Measurements from ENCODE around the gene LRBA. TPM values are rescaled to one million over a fixed set of nuclear protein-coding genes. Genes with fewer than 3 reads are reported as not detected.

Gene LRBA
- total RNA-seq, 3 donors from 2014 or later (not counting 1 experiment from before 2014, with no cell fraction given) = 72.1 to 87.6 (median 83.1) TPM

DNA sequence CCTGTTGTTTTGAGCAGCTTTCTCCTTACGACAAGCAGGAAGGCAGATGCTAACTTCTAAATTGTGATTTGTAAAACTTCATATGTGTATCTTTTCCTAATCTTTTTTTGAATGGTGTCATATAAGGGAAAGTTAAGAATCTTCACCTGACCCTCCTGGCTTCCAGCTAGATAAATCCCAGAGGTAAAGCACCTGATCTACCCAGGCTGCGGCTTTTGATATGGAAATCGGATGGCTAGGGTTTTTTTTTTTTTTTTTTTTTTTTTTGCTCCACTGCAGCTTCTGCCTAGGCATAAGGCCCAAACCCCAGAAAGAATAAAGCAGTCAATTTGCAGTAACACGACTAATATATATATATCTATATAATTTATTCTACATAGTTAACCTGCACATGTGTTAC is 423.2 kb downstream of the LRBA start:
- no peaks in the 10 kb centered on the region for H3K9me3 Mint-ChIP-seq
- ATAC-seq (no peak), DNase-seq (no peak)
- no peaks in the 10 kb centered on the region for H3K9me3 ChIP-seq (ENCODE audit: control insufficient read depth, insufficient read depth, low read length)
- no peak overlapping the region for H3K4me3 ChIP-seq (ENCODE audit: low read length)
- no peaks in the 10 kb centered on the region for H3K4me1 Mint-ChIP-seq
- H3K36me3 Mint-ChIP-seq = peaks cover 8% of the 10 kb centered on the region
- no peaks in the 10 kb centered on the region for H3K27me3 Mint-ChIP-seq (ENCODE audit: low read depth in 2 of 2)
- H3K27me3 ChIP-seq (ENCODE audit: control insufficient read depth, insufficient read depth, low read length) = no peaks in the 10 kb centered on the region
- no peak overlapping the region for H3K27ac Mint-ChIP-seq
- H3K36me3 ChIP-seq (ENCODE audit: control insufficient read depth, insufficient read depth, low read length) = peaks cover 16% of the 10 kb centered on the region
- no peak overlapping the region for H3K4me3 Mint-ChIP-seq
- WGBS (ENCODE audit: insufficient coverage) = 100% methylated on average over 1 of the region's 4 CpGs
- TF ChIP-seq, protein P1, sequence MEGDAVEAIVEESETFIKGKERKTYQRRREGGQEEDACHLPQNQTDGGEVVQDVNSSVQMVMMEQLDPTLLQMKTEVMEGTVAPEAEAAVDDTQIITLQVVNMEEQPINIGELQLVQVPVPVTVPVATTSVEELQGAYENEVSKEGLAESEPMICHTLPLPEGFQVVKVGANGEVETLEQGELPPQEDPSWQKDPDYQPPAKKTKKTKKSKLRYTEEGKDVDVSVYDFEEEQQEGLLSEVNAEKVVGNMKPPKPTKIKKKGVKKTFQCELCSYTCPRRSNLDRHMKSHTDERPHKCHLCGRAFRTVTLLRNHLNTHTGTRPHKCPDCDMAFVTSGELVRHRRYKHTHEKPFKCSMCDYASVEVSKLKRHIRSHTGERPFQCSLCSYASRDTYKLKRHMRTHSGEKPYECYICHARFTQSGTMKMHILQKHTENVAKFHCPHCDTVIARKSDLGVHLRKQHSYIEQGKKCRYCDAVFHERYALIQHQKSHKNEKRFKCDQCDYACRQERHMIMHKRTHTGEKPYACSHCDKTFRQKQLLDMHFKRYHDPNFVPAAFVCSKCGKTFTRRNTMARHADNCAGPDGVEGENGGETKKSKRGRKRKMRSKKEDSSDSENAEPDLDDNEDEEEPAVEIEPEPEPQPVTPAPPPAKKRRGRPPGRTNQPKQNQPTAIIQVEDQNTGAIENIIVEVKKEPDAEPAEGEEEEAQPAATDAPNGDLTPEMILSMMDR (IDR thresholded peaks at IDR 0.05) = no peak
- no peaks in the 10 kb centered on the region for H3K4me1 ChIP-seq (ENCODE audit: control insufficient read depth, insufficient read depth, low read length)
- no peak overlapping the region for H3K27ac ChIP-seq (ENCODE audit: low read length)
- intact Hi-C loops (cut with micrococcal nuclease) = no loop called here

DNA sequence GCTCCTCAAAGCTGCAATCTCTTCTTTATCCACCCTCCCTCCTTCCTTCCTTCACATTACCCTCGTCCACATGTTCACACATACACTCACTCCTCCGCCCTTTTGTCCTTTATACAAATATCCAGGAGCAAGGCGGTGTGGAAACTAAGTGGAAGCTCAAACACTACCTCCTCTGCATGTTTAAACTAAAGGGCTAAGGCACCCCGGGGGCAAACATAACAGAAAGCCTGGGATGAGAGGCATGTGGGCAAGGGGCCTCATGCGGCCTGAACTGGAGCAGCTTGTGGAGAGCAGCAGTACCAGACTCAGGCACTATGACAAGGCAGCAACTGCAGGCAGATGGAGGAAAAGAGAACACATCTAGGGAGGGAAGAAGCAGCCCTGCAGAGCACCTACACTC is 423.7 kb downstream of the LRBA start:
- Mint-ChIP-seq H3K36me3 (peaks cover 8% of the 10 kb centered on the region), H3K4me1 (no peaks in the 10 kb centered on the region), H3K27me3 (ENCODE audit: low read depth in 2 of 2) (no peaks in the 10 kb centered on the region), H3K4me3 (no peak overlapping the region), H3K27ac (no peak overlapping the region), H3K9me3 (no peaks in the 10 kb centered on the region)
- H3K9me3 ChIP-seq (ENCODE audit: control insufficient read depth, insufficient read depth, low read length) = no peaks in the 10 kb centered on the region
- intact Hi-C loops (cut with micrococcal nuclease) = no loop called here
- H3K27ac ChIP-seq (ENCODE audit: low read length) = no peak overlapping the region
- ATAC-seq (no peak), DNase-seq (no peak)
- H3K4me3 ChIP-seq (ENCODE audit: low read length) = no peak overlapping the region
- WGBS (ENCODE audit: insufficient coverage) = 94% methylated on average over 5 of the region's 5 CpGs
- peaks cover 16% of the 10 kb centered on the region for H3K36me3 ChIP-seq (ENCODE audit: control insufficient read depth, insufficient read depth, low read length)
- TF ChIP-seq, protein P1 (IDR thresholded peaks at IDR 0.05) = no peak
- no peaks in the 10 kb centered on the region for H3K4me1 ChIP-seq (ENCODE audit: control insufficient read depth, insufficient read depth, low read length)
- no peaks in the 10 kb centered on the region for H3K27me3 ChIP-seq (ENCODE audit: control insufficient read depth, insufficient read depth, low read length)

DNA sequence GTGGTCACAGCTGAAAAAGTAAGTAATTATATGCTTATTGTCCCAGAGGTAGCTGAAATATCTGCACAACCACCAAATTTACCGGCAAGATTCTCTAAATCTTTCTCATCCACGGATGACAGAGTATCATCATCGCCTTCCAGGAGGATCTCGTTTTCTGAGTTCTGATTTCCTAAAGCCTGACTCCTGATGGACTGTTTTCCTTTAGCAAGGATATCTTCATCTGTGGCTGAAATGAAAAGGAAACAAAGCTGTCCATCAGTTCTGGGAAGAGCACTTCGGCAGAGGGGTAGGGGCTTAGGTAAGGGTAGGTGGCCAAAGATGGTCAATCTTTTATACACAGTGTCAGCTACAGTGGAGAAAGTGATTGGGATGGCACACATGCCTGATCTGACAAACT is 424.5 kb downstream of the LRBA start:
- H3K9me3 Mint-ChIP-seq = no peaks in the 10 kb centered on the region

DNA sequence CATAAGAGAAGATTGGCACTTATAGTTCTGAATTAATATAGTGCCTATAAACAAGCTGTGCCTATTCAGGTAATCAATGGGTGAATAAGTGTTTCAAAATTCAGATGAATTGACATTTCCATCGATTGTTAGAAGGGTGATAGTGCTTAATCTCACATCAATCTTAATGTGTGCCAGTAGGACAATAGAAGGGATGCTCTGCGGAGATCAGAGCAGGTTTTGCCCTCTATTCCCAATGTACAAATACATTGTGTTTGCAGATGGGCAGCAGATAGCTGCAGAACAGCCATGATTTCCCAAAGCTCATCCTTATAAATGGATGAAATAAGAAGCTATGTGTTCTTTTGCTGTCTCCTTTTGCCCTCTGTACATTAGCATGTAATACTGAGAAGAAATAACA is 425.9 kb downstream of the LRBA start:
- Histone ChIP-seq H3K4me3 (ENCODE audit: low read length) (no peak overlapping the region), H3K27ac (ENCODE audit: low read length) (no peak overlapping the region), H3K9me3 (ENCODE audit: control insufficient read depth, insufficient read depth, low read length) (no peaks in the 10 kb centered on the region), H3K4me1 (ENCODE audit: control insufficient read depth, insufficient read depth, low read length) (no peaks in the 10 kb centered on the region), H3K27me3 (ENCODE audit: control insufficient read depth, insufficient read depth, low read length) (no peaks in the 10 kb centered on the region), H3K36me3 (ENCODE audit: control insufficient read depth, insufficient read depth, low read length) (peaks cover 19% of the 10 kb centered on the region)
- DNase-seq (no peak), ATAC-seq (no peak)
- Mint-ChIP-seq H3K27me3 (ENCODE audit: low read depth in 2 of 2) (no peaks in the 10 kb centered on the region), H3K36me3 (peaks cover 8% of the 10 kb centered on the region), H3K27ac (no peak overlapping the region), H3K4me1 (no peaks in the 10 kb centered on the region), H3K4me3 (no peak overlapping the region), H3K9me3 (no peaks in the 10 kb centered on the region)
- TF ChIP-seq, protein P1 (IDR thresholded peaks at IDR 0.05) = no peak
- WGBS (ENCODE audit: insufficient coverage) = 93% methylated on average over 2 of the region's 2 CpGs
- intact Hi-C loops (cut with micrococcal nuclease) = no loop called here

More for the DNA sequence above, 424.5 kb downstream of the LRBA start:
- ATAC-seq = no peak
- no peaks in the 10 kb centered on the region for H3K9me3 ChIP-seq (ENCODE audit: control insufficient read depth, insufficient read depth, low read length)
- peaks cover 8% of the 10 kb centered on the region for H3K36me3 Mint-ChIP-seq
- H3K27me3 ChIP-seq (ENCODE audit: control insufficient read depth, insufficient read depth, low read length) = no peaks in the 10 kb centered on the region
- peak overlapping the region in 1 of 2 donors; percentile 48 for H3K27ac Mint-ChIP-seq
- no peaks in the 10 kb centered on the region for H3K27me3 Mint-ChIP-seq (ENCODE audit: low read depth in 2 of 2)
- no peak overlapping the region for H3K27ac ChIP-seq (ENCODE audit: low read length)
- H3K4me1 ChIP-seq (ENCODE audit: control insufficient read depth, insufficient read depth, low read length) = no peaks in the 10 kb centered on the region
- TF ChIP-seq, protein P1 (IDR thresholded peaks at IDR 0.05) = no peak
- intact Hi-C loops (cut with micrococcal nuclease) = no loop called here
- peaks cover 16% of the 10 kb centered on the region for H3K36me3 ChIP-seq (ENCODE audit: control insufficient read depth, insufficient read depth, low read length)
- H3K4me3 ChIP-seq (ENCODE audit: low read length) = no peak overlapping the region
- H3K4me3 Mint-ChIP-seq = no peak overlapping the region
- DNase-seq = no peak
- WGBS (ENCODE audit: insufficient coverage) = 99% methylated on average over 5 of the region's 5 CpGs
- no peaks in the 10 kb centered on the region for H3K4me1 Mint-ChIP-seq

Measured in natural killer cell (primary cell).